ENCODE measurements around the gene SPC24.

- TF ChIP-seq CTCF (IDR thresholded peaks at IDR 0.05; ENCODE audit: extremely low read depth in 1 of 2, insufficient read depth in 1 of 2, low read depth in 1 of 2, low read length in 2 of 2) (no peak), POLR2AphosphoS5 (IDR thresholded peaks at IDR 0.05; ENCODE audit: insufficient read depth, low read depth, low read length) (no peak)
Measured at GRCh38 chr19:11196406-11197287, 41.1 kb upstream of the SPC24 start.

All from endothelial cell of umbilical vein (primary cell).